ENCODE data around the gene TUBA4A.
A peak's percentile ranks its signal among the peaks of the same experiment; 100 is the strongest.
"Not testable (repeated sequence)": the region's sequence is repeated elsewhere in the genome, so short reads cannot be mapped to it uniquely, and the experiment has no call there.

TUBA4A gene

GRCh38 chr2:219266232-219266631 lies 12.5 kb upstream of the TUBA4A start:
- CTCF ChIA-PET: interaction anchor here (0.7 kb wide), 1 partner anchor 107 kb away, joined by 4 read pairs; no protein-coding TSS in a partner anchor
- TF ChIP-seq CTCF (conservative IDR thresholded peaks at IDR 0.05; ENCODE audit: low read depth): no peak
- H3K27ac ChIP-seq: peak overlapping the region; percentile 10; the same call in 1 of the 2 replicates
- no peak for DNase-seq (ENCODE audit: low spot score)
- POLR2A ChIA-PET (ENCODE audit: low non-redundant PET): no interaction called here

GRCh38 chr2:219261024-219261855 lies 7.5 kb upstream of the TUBA4A start:
- CTCF ChIA-PET: interaction anchor here (0.6 to 1.3 kb wide), 3 partner anchors 34 to 1362 kb away, joined by 3 to 5 read pairs (median 5); no protein-coding TSS in a partner anchor
- POLR2A ChIA-PET (ENCODE audit: low non-redundant PET): interaction anchor here (0.6 kb wide), 2 partner anchors 8 to 44 kb away, joined by 3 to 4 read pairs; partner anchors contain the start of gene TUBA4B

GRCh38 chr2:219258942-219259341 lies 5.2 kb upstream of the TUBA4A start:
- POLR2A ChIA-PET (ENCODE audit: low non-redundant PET); DNase-seq (ENCODE audit: low spot score); H3K27ac ChIP-seq: not testable (repeated sequence)
- CTCF ChIA-PET: interaction anchor here (0.5 to 1.8 kb wide), 3 partner anchors 19 to 280 kb away, joined by 4 to 9 read pairs (median 4); no protein-coding TSS in a partner anchor

More at GRCh38 chr2:219261024-219261855, 7.5 kb upstream of the TUBA4A start:
- TF ChIP-seq CTCF (conservative IDR thresholded peaks at IDR 0.05; ENCODE audit: low read depth): no peak
- no peak for DNase-seq (ENCODE audit: low spot score)
- H3K27ac ChIP-seq: no peak overlapping the region

GRCh38 chr2:219254590-219255201 lies 978 bp upstream of the TUBA4A start:
- ChIA-PET POLR2A (ENCODE audit: low non-redundant PET) (interaction anchor here (1.7 to 4.9 kb wide), 3 partner anchors 9 to 24 kb away, joined by 6 to 35 read pairs (median 10); partner anchors contain the start of genes DNAJB2, GLB1L and STK16), CTCF (interaction anchor here (2.4 to 3.2 kb wide), 2 partner anchors 23 to 40 kb away, joined by 18 to 20 read pairs; no protein-coding TSS in a partner anchor)
- no peak overlapping the region for H3K27ac ChIP-seq
- TF ChIP-seq CTCF (conservative IDR thresholded peaks at IDR 0.05; ENCODE audit: low read depth): no peak
- DNase-seq (ENCODE audit: low spot score): no peak

- H3K27ac ChIP-seq: peak within 1 kb of the TSS; percentile 98
- no peak for TF ChIP-seq CTCF (conservative IDR thresholded peaks at IDR 0.05; ENCODE audit: low read depth)
- ChIA-PET CTCF (interaction anchor here (0.6 to 3.2 kb wide), 8 partner anchors 25 to 94 kb away, joined by 3 to 22 read pairs (median 6); partner anchors contain the start of gene DNAJB2), POLR2A (ENCODE audit: low non-redundant PET) (interaction anchor here (0.6 to 4.9 kb wide), 11 partner anchors 9 to 463 kb away, joined by 3 to 35 read pairs (median 4); partner anchors contain the start of genes DNAJB2 and OBSL1)
- DNase-seq (ENCODE audit: low spot score): peak; percentile 72
Measured at GRCh38 chr2:219252900-219253752, 592 bp downstream of the TUBA4A start, which contains the start of gene TUBA4B. Gene TUBA4B, plus strand, starts transcription at chr2:219253243. Its CDS starts 165 bp downstream, at chr2:219253408.

- CTCF ChIA-PET: interaction anchor here (0.6 to 2.5 kb wide), 4 partner anchors 26 to 45 kb away, joined by 3 to 22 read pairs (median 13); partner anchors contain the start of gene DNAJB2
- TF ChIP-seq CTCF (conservative IDR thresholded peaks at IDR 0.05; ENCODE audit: low read depth): no peak
- POLR2A ChIA-PET (ENCODE audit: low non-redundant PET): interaction anchor here (0.6 to 4.9 kb wide), 11 partner anchors 8 to 319 kb away, joined by 3 to 35 read pairs (median 4); partner anchors contain the start of genes DNAJB2 and OBSL1
- H3K27ac ChIP-seq: peak overlapping the region; percentile 98
- peak; percentile 17 for DNase-seq (ENCODE audit: low spot score)
Measured at GRCh38 chr2:219252570-219252899, 1.2 kb downstream of the TUBA4A start.
